Psoas muscle (tissue), 8 donors: ENCODE measurements around the gene TBX2. TPM values are rescaled to one million over a fixed set of nuclear protein-coding genes. Genes with fewer than 3 reads are reported as not detected.

Source experiments
- ATAC-seq, 4 donors: fragments of 200-7000 bp; cut with Tn5 transposase; one replicate each; pipeline ENCODE4 v1.9.1; 2020; ENCODE audit warnings: moderate library complexity in 3 of 4, mild to moderate bottlenecking in 2 of 4
- DNase-seq, 2 donors: peaks; one replicate each; pipeline ENCODE4 v3.0.0-alpha.2; 2020
- H3K27ac ChIP-seq: fragments of 200-600 bp; one replicate; pipeline ENCODE4 v1.8.0; 2022
- H3K27me3 ChIP-seq, 3 donors: fragments of 200-600 bp in 1 of 3; one replicate each; pipeline versions ENCODE4 v1.6.1 to v1.8.0; 2013 to 2022; ENCODE audit warnings: low read length in 2 of 3, mild to moderate bottlenecking in 2 of 3, moderate library complexity in 1 of 3; ENCODE audit not compliant: insufficient read depth in 3 of 3
- H3K36me3 ChIP-seq, 2 donors: fragments of 200-600 bp in 1 of 2; one replicate each; pipeline versions ENCODE4 v1.6.1 to v1.8.0; 2013 to 2022; ENCODE audit warnings: low read depth in 1 of 2, mild to moderate bottlenecking in 1 of 2, moderate library complexity in 1 of 2; ENCODE audit not compliant: insufficient read depth in 1 of 2
- H3K4me1 ChIP-seq: fragments of 200-600 bp; one replicate; pipeline ENCODE4 v1.8.0; 2022
- H3K4me3 ChIP-seq: fragments of 200-600 bp; one replicate; pipeline ENCODE4 v1.8.0; 2022; ENCODE audit warnings: mild to moderate bottlenecking
- H3K9me3 ChIP-seq: fragments of 200-600 bp; one replicate; pipeline ENCODE4 v1.8.0; 2022
- CTCF ChIP-seq: fragments of 200-600 bp; IDR thresholded peaks from one replicate; pipeline ENCODE4 v1.8.0; 2022; ENCODE audit warnings: antibody characterized with exemption
- WGBS, 3 donors: extraction: QIAGEN DNeasy Blood & Tissue Kit; methylation state at CpG; one replicate each; pipeline versions ENCODE4 v1.1.6 to v1.1.7; 2013; 5-methylcytosine and 5-hydroxymethylcytosine counted together
- intact Hi-C, 2 donors: fragments of 100-400 bp; cut with DNase I; formaldehyde crosslinking; loops; one replicate each; pipeline versions ENCODE4 v1.11.0 to v1.14.2; 2022
- polyA plus RNA-seq, 3 donors: library from polyadenylated mRNA; stranded (reverse); fragments of 200-250 nt; gene quantifications; one replicate each; pipeline ENCODE4 v1.2.3, GENCODE V29; 2013
- total RNA-seq, 4 donors: library from RNA; stranded (reverse); fragmentation: NEBNext Ultra II Directional in 2 of 4; extraction: Animal tissue kit (Norgen Biotek cat#: 25700) in 2 of 4; gene quantifications; one replicate each; pipeline versions ENCODE4 v1.2.1 to v1.2.4, GENCODE V29; 2021 to 2023
- donor health status: healthy with polysubstance abuse.
- donor health status: DM: no; HTN: no; CAD: no; lungs with moderate emphysema.
- donor health status: Bipolar disorder and iron deficiency.
- donor health status: healthy.
- donor health status: DM: yes; HTN: yes; CAD: no.
- donor health status: DM: no; HTN: no; CAD: no.
- donor health status: DM: no; HTN: no; CAD: no.
- donor health status: DM: yes; HTN: yes; CAD: no.

The TBX2 gene
- total and polyA plus RNA-seq, 7 donors = 3.5 to 8.7 (median 6.3) TPM

- no peak for TF ChIP-seq CTCF
- H3K27ac ChIP-seq = no peak overlapping the region
- no peak for DNase-seq
- H3K27me3 ChIP-seq = no peaks in the 10 kb centered on the region
- WGBS, 3 donors = 88 to 95% (median 89%) methylated on average over 2 of the region's 2 CpGs
- intact Hi-C loops = no loop called here
- H3K36me3 ChIP-seq = no peaks in the 10 kb centered on the region
- ATAC-seq = no peak
- H3K4me1 ChIP-seq = no peaks in the 10 kb centered on the region
- no peaks in the 10 kb centered on the region for H3K9me3 ChIP-seq
- H3K4me3 ChIP-seq = no peak overlapping the region
Observed at GRCh38 chr17:61361084-61361483, 38.6 kb upstream of the TBX2 start.

- Histone ChIP-seq H3K9me3 (no peaks in the 10 kb centered on the region), H3K4me3 (no peak overlapping the region), H3K27ac (no peak overlapping the region), H3K4me1 (no peaks in the 10 kb centered on the region), H3K36me3 (no peaks in the 10 kb centered on the region), H3K27me3 (no peaks in the 10 kb centered on the region)
- TF ChIP-seq CTCF = no peak
- ATAC-seq (peak in 1 of 4 donors; percentile 27), DNase-seq (no peak)
- intact Hi-C loops = no loop called here
- whole genome bisulfite sequencing, 3 donors = 54 to 71% (median 55%) methylated on average over 5 of the region's 5 CpGs
Observed at GRCh38 chr17:61362396-61362795, 37.2 kb upstream of the TBX2 start.

DNA sequence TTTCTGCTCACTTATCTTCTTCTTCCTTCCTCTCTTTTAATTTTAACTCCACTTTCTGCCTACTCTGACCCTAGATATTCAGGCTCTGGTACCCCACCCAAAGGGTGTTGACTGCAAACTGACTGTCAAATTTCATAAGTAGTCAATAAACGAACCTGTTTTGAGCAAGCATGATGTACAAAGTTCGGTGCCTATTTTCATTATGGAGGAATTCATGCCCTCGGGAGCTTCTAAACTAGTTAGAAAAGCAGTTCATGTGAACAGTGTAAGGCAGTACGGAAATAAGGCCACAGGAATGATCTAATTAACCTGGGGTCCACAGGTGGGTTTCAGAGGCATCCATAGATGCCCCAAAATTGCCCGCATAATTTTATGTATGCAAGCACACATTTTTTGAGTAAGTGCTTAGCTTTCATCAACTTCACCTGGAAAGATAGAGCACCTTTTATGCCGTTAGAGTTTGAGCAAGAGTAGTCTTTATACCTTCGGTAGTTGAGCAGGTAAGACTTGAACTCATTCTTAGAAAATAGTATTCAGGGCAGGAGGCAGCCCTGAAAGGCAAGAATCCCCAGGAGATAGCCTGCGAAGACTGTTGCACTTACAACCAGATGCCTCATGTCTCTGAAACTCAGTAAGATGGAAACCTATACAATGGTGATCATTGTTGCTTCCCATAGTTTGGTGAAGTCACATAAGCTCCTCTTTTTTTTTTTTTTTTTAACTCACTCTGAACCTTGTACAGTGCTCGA lies 36.6 kb upstream of the TBX2 start:
- ATAC-seq (no peak), DNase-seq (no peak)
- no peak for TF ChIP-seq CTCF
- WGBS, 3 donors = 93 to 95% (median 94%) methylated on average over 9 of the region's 9 CpGs
- no peak overlapping the region for H3K27ac ChIP-seq
- H3K36me3 ChIP-seq = no peaks in the 10 kb centered on the region
- H3K9me3 ChIP-seq = no peaks in the 10 kb centered on the region
- no peaks in the 10 kb centered on the region for H3K4me1 ChIP-seq
- no peak overlapping the region for H3K4me3 ChIP-seq
- H3K27me3 ChIP-seq = no peaks in the 10 kb centered on the region
- intact Hi-C loops = no loop called here

GRCh38 chr17:61363601-61364462 lies 35.8 kb upstream of the TBX2 start:
- Histone ChIP-seq H3K27ac (no peak overlapping the region), H3K27me3 (no peaks in the 10 kb centered on the region), H3K9me3 (no peaks in the 10 kb centered on the region), H3K36me3 (no peaks in the 10 kb centered on the region), H3K4me1 (no peaks in the 10 kb centered on the region), H3K4me3 (no peak overlapping the region)
- no peak for ATAC-seq
- 95 to 96% (median 96%) methylated on average over 13 of the region's 13 CpGs for WGBS, 3 donors
- intact Hi-C loops = no loop called here
- TF ChIP-seq CTCF = no peak
- DNase-seq = no peak
